ENCODE results near the gene ROPN1L. TPM values are rescaled to one million over a fixed set of nuclear protein-coding genes. Genes with fewer than 3 reads are reported as not detected.

Gene ROPN1L
- total RNA-seq, 3 donors from 2014 or later, result not detected

DNA sequence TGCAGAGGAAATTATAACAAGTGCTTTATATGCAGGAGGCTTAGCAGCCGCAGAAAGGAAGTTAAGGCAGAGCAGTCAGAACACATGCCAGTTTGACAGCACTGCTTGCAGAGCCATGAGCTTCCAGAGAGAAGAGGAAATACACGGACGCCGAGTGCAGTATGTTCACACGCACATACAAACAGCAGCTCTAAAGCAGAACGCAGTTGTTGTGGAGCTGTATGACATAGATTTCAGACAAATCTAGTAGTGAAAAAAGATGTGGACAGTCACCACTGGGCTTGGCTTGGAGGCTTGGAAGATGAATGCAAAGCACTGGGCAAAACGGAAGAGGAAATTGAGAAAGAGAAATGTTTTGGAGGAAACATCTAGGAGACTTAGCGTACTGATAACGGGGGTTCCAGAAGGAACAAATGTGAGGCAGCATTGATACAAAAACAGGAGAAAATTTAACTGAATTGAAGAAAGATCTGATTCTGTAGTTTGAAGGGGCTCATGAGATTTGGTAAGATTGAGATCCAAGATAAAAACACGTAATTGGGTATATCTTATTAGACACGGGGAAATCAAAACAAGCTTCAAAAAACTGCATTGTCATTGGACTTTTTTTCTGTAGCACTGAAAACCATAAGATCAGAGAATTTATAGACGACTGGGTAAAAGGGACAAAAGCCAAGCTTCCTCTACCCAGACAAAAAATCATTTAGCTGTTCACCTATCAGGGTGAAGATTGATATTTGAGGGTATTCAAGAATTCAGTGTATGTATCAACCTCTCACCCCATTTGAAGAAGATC is 19.6 kb upstream of the ROPN1L start:
- intact Hi-C loops (cut with DNase I, micrococcal nuclease), result no loop called here

DNA sequence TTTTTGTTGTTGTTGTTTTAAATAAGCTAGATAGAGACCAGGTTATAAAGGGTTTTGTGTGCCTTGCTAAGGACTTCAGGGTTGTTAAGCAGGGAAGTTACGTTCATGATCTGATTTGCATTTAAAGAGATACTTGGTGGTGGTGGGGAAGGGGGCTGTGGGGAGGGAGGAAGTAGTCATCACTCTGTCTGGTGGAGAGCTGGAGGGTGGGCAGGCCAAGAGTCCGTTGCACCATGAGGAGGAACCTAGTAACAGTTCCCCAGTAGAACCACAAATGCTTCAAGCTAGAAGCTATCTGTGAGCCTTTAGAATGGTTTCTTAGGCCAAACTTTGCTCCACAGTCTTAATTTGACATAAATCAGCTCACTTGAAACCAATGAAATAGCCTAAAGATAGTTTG is 18.7 kb upstream of the ROPN1L start:
- no peak for DNase-seq
- TF ChIP-seq, protein P1, sequence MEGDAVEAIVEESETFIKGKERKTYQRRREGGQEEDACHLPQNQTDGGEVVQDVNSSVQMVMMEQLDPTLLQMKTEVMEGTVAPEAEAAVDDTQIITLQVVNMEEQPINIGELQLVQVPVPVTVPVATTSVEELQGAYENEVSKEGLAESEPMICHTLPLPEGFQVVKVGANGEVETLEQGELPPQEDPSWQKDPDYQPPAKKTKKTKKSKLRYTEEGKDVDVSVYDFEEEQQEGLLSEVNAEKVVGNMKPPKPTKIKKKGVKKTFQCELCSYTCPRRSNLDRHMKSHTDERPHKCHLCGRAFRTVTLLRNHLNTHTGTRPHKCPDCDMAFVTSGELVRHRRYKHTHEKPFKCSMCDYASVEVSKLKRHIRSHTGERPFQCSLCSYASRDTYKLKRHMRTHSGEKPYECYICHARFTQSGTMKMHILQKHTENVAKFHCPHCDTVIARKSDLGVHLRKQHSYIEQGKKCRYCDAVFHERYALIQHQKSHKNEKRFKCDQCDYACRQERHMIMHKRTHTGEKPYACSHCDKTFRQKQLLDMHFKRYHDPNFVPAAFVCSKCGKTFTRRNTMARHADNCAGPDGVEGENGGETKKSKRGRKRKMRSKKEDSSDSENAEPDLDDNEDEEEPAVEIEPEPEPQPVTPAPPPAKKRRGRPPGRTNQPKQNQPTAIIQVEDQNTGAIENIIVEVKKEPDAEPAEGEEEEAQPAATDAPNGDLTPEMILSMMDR (IDR thresholded peaks at IDR 0.05), result no peak
- H3K36me3 ChIP-seq (ENCODE audit: low read depth), result peaks cover 7% of the 10 kb centered on the region
- no peak for ATAC-seq
- intact Hi-C loops (cut with DNase I, micrococcal nuclease), result no loop called here
- H3K9me3 ChIP-seq, result no peaks in the 10 kb centered on the region
- H3K4me1 ChIP-seq (ENCODE audit: low read depth), result no peaks in the 10 kb centered on the region
- H3K4me3 ChIP-seq, result no peak overlapping the region

More for the DNA sequence above, 19.6 kb upstream of the ROPN1L start:
- DNase-seq (peak in 1 of 3 donors; percentile 7), ATAC-seq (peak; percentile 45)
- TF ChIP-seq, protein P1 (IDR thresholded peaks at IDR 0.05), result no peak
- Histone ChIP-seq H3K4me3 (no peak overlapping the region), H3K4me1 (ENCODE audit: low read depth) (no peaks in the 10 kb centered on the region), H3K36me3 (ENCODE audit: low read depth) (peaks cover 7% of the 10 kb centered on the region), H3K9me3 (no peaks in the 10 kb centered on the region)

DNA sequence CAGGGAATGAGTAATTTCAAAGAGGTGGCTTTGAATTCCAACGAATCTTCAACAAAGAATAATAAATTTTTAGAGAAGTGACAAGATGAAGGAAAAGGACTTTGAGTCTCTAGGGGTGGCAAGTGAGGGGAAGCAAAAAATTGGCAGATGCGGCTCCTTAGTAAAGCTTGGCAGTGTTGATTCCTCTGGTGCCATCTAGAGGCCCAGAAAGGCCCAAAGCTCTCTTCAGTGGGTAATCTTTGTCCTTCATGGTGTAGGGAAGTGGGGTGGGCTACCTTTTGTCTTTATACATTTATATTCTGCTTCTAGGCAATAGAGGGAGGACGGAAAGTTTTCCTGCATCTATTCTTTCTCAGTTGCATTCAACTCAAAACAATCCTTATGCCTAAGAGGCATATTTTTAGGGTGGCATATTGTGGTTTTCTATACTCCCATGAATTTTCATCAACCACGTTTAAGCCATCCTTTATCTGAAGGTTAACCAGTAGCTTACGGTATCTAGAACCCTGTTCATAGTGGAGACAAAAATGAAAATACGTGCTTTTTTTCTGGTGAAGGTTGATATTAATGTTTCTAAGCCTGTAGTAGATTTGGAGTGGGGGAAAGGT is 17.5 kb upstream of the ROPN1L start:
- TF ChIP-seq, protein P1 (IDR thresholded peaks at IDR 0.05), result no peak
- intact Hi-C loops (cut with DNase I, micrococcal nuclease), result no loop called here
- peak in 1 of 3 donors; percentile 22 for DNase-seq
- Histone ChIP-seq H3K4me1 (ENCODE audit: low read depth) (no peaks in the 10 kb centered on the region), H3K4me3 (no peak overlapping the region), H3K9me3 (no peaks in the 10 kb centered on the region), H3K36me3 (ENCODE audit: low read depth) (peaks cover 3% of the 10 kb centered on the region)
- no peak for ATAC-seq

- no peaks in the 10 kb centered on the region for H3K4me1 ChIP-seq (ENCODE audit: low read depth)
- ATAC-seq (peak; percentile 21), DNase-seq (no peak)
- no peaks in the 10 kb centered on the region for H3K9me3 ChIP-seq
- intact Hi-C loops (cut with DNase I, micrococcal nuclease), result no loop called here
- peaks cover 3% of the 10 kb centered on the region for H3K36me3 ChIP-seq (ENCODE audit: low read depth)
- no peak overlapping the region for H3K4me3 ChIP-seq
- TF ChIP-seq, protein P1 (IDR thresholded peaks at IDR 0.05), result no peak
Observed at GRCh38 chr5:10427201-10427600, 14.5 kb upstream of the ROPN1L start.

DNA sequence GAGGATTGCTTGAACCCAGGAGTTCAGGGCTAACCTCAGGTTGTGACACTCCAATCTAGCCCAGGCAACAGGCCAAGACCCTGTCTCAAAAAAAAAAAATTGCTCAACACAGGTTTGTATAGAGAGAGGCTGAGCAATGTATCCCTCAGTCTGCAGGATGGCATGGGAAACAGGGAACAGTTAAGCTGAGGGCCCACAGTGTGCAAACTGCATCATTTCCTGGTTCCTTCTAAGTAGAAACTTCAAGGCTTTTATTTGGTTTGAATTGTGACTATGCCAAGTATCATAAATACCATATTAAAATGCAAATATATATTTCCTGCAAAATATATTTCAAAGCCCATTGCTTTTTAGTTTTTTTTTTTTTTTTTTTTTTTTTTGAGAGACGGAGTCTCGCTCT is 13.7 kb upstream of the ROPN1L start:
- DNase-seq (no peak), ATAC-seq (peak; percentile 81)
- intact Hi-C loops (cut with DNase I, micrococcal nuclease), result no loop called here
- Histone ChIP-seq H3K9me3 (no peaks in the 10 kb centered on the region), H3K4me1 (ENCODE audit: low read depth) (no peaks in the 10 kb centered on the region), H3K36me3 (ENCODE audit: low read depth) (peaks cover 9% of the 10 kb centered on the region), H3K4me3 (no peak overlapping the region)
- TF ChIP-seq, protein P1 (IDR thresholded peaks at IDR 0.05), result no peak

Measured in mucosa of descending colon (tissue), 3 donors.